NCI-H2107 treated with DMSO at 0.1 percent for 48 hours (cell line): ENCODE results near the gene EXTL2.
"Not testable (repeated sequence)": the region's sequence is repeated elsewhere in the genome, so short reads cannot be mapped to it uniquely, and the experiment has no call there.

Experiments
- DNase-seq: peaks from one replicate; lab custom pipeline; 2025; ENCODE audit not compliant: unreplicated experiment; lab: John Stamatoyannopoulos, UW

Gene EXTL2

DNA sequence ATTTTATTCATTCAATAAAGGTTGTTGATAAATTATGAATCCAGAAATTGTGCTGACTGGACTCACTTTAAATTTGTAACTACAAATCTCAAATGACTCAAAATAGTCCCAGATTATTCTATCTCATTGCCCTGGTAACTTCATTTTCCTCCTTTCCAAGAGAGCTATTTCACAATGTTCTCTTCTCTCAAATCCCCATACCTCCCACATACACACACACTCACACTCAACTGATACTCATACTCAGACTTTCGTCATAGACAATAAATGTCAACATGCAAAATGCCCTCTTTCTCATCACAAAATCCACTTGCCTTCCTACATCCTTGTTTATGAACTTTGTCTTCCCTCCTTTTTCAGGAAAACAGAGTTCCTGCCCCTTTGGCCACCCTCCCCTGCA is 33.3 kb downstream of the EXTL2 start:
- DNase-seq, result no peak

DNA sequence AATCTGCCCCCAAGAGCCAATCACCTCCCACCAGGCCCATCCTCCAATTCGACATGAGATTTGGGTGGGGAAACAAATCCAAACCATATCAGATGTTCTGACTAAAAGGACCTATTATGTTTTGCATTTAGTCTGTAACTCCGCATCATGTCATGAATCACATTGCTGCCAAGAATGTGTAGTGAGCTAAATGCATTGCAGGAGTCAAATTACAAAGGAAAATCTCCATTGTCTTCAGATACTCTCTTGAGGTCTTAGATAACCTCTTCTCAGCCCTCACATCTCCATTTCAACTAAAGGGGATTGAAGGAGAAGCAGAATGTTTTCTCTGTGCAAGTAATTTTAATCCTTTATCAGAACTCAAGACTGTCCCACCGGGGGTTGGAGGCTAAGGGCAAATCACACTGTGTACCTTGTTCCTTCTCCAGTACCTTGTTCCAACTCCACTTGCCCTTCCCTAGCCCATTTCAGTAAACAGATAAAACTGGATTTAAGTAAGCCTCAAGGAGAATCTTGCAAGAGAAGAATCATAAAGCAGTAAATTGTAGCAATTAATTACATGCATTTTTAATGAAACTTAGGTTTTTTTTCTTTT is 34.1 kb downstream of the EXTL2 start:
- peak; percentile 40 for DNase-seq

DNA sequence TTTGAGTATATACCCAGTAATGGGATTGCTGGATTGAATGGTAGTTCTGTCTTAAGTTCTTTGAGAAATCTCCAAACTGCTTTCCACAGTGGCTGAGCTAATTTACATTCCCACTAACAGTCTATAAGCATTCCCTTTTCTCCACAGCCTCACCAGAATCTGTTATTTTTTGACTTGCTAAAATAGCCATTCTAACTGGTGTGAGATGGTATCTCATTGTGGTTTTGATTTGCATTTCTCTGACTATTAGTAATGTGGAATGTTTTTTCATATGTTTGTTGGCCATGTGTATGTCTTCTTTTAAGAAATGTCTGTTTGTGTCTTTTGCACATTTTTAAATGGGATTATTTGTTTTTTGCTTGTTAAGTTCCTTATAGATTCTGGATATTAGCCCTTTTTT is 39.5 kb downstream of the EXTL2 start:
- not testable (repeated sequence) for DNase-seq

DNA sequence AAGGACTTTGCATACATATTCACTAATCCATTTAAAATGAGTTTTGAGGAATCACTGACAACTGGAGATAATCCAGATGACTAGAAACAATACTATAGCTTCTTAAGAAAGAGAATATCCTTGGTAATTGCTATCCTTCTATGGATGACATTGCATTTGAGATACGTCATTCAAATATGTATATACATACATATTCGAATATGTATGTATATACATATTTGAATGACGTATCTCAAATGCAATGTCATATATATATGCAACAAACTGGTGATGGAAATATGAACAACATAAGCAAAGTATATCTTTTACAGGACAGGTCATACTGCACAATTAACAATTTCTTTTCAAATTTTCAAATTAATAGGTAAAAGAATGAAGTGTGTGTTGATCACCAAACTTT is 41.7 kb downstream of the EXTL2 start:
- no peak for DNase-seq

DNA sequence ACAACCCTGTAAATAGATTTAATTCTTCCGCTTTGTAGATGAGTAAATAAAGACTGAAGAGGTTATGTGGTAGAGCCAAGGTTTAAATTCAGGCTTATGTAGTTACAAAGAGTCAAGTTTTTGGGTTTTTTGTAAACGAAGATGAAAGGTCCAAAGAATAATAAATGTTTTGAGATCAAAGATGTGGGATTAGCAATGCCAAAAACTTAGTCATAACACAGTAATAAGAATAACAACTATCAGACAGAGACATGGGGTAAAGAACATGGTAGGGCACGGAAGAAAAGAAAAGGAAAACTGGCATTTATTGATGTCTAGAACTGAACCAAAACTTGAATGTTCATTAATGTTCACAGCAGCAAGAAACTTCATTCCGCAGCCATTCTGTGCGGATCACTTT is 42.9 kb downstream of the EXTL2 start:
- DNase-seq, result no peak

DNA sequence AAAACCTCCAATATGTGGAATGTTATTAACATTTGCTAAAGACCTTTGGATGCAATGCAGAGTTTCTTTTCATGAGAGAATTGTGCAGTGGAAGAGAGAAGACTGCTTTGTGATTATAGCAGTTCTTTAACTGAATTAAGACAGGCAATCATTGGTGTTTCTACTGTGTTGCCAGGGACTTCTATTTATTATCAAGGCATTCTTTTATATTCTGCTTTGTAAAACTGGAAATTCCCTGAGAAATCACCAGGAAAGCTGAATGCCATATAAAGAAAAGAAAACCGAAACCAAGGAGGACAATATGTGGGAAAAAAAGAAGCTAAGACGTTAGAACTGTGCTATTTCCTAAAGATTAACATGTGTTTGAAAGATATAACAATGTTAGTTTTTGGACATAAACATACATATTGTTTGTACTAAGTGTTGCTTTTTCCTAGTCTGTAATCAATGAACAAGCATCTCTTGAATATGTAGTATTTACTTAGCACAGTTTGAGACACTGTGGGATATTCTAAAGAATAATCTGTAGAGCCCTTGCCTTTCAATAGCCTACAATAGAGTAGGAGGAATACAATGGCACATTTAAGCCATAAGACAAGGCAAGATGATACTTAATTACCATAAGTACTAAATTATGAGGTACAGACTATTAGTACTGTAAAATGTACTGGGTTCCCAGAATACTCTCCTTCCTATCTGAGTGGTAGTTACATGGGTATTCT is 47.1 kb downstream of the EXTL2 start:
- no peak for DNase-seq

DNA sequence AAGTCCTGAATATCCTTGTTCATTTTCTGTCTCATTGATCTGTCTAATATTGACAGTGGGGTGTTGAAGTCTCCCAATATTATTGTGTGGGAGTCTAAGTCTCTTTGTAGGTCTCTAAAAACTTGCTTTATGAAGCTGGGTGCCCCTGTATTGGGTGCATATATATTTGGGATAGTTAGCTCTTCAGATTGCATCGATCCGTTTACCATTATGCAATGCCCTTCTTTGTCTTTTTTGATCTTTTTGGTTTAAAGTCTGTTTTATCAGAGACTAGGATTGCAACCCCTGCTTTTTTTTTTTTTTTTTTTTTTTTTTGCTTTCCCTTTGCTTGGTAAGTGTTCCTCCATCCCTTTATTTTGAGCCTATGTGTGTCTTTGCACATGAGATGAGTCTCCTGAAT is 51.5 kb downstream of the EXTL2 start:
- not testable (repeated sequence) for DNase-seq

DNA sequence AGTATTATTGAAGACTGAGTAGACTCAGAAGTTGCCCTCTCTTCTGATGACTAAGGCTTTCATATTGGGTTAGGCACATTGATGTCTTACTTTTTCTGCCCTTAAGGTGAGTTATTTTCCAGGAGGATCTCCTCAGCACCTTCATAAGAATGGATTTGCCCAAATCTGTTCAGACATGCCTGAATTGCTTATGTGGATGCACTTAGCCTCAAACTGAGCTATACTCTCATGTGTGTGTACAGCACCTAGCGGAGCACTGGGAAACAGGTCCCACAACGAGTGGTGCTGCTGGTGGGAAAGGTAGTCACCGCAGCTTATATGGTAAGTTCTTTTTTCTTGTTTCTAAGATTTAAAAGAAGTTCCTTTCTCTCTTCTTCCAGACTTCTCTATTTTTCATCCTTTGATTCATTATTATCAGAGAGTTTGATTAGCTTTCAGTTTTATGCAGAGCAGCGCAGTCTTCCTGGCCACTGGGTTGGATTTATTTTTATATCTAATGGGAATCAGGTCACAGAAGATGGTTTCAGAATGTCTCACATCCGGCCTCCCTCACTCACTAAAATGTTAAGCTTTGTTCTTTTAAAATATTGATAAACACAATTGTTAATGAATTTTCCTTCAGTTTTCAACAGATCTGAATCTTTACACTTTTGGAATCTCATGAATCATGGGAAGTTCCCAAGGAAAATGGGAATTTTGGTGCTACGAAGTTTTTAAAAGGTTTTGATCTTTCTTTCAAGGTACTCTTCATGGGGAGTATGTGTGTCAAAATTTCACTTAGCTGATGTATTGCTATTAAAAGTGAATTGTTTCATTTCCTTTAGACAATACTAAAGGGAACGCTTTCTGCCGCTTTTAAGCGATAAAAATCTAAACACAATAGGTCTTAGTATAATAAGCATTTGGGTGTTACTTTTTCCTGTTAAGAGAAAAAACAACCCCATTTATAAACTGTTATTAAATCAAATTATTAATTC is 58.5 kb downstream of the EXTL2 start:
- DNase-seq, result no peak

DNA sequence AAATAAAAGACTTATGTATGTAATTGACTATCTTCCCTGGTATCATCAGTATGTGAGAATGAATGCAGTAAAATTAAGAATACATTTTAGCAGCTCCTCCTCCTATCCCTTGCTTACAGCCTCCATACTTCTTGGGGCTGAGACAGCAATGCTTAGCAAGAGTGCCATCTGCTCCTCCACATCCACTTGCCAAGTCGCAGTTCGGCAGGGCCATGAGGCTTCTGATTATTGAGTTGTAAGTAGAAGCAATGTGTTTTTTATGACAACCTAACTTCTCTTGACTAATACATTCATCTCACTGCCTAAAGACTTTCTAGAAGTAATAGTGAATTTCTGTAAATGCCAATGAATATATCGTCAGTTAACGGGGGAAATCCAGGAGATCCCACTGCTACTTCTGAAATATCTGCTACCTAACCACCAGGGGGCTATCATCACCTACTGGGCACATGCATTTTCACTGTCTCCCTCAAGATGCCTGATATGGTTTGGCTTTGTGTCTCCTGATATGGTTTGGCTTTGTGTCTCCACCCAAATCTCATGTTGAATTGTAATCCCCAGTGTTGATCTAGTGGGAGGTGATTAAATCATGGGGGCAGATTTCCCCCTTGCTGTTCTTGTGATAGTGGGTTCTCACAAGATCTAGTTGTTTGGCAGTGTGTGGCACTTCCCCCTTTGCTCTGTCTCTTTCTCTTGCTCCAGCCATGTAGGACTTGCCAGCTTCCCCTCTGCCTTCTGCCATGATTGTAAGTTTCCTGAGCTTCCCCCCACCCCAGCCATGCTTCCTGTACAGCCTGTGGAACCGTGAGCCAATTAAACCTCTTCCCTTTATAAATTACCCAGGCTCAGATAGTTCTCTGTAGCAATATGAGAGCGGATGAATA is 59.6 kb downstream of the EXTL2 start:
- no peak for DNase-seq

DNA sequence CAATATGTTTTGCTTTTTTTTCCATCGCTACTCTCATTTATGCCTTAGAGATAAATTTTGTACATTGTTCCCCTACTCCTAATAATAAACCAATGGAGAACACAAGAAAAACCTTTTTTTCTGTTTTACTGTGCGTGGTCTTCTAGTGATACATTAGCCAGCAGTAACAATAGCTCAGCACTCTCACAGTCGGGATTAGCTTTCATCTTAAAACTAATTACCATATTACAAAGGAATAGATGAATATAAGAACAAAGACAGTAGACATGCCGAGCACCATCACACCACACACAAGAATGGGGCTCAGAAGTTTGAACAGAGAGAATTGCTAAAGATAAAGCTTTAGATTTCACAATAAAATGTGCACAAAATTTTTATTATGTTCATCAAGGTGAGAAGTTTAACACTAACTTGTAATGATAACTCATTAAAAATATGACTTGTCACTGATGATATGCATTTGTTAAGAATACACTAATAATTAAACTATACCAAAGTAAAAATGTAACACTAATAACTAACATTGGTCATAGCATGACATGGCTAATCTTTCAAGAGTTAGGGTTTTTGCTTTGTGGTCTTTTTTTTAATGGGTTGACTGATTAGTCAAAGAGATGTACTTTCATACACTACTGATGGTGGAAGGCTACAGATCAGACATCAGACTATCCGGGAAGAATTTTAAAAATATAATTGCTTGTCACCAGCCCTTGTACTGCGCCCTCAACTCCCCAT is 61.8 kb downstream of the EXTL2 start:
- no peak for DNase-seq

DNA sequence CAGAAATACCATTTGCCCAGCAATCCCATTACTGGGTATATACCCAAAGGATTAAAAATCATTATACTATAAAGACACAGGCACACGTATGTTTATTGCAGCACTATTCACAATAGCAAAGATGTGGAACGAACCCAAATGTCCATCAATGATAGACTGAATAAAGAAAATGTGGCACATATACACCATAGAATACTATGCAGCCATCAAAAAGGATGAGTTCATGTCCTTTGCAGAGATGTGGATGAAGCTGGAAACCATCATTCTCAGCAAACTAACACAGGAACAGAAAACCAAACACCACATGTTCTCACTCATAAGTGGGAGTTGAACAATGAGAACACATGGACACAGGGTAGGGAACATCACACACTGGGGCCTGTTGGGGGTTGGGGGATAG is 69.0 kb downstream of the EXTL2 start:
- DNase-seq, result not testable (repeated sequence)
